ENCODE measurements around the gene SLC25A48. TPM values are rescaled to one million over a fixed set of nuclear protein-coding genes. Genes with fewer than 3 reads are reported as not detected.

The SLC25A48 gene
- total RNA-seq, 1 donor from 2014 or later = not detected

DNA sequence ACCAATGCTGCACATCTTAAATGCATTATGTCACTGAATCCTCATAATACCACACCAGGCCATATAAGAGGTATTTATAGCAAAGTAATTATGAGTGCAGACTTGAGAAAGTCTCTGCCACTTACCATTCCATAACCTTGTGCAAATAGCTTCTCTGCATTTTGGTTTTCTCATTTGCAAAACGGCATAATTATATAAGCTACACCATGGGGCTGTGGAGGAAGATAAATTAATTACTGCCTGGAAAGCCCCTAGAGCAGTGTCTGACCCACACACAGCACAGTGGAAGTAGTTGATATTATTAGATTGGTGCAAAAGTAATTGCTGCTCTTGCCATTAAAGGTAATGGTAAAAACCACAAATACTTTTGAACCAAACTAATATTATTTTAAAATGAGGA, 70.7 kb downstream of the SLC25A48 start:
- TF ChIP-seq, protein P1, sequence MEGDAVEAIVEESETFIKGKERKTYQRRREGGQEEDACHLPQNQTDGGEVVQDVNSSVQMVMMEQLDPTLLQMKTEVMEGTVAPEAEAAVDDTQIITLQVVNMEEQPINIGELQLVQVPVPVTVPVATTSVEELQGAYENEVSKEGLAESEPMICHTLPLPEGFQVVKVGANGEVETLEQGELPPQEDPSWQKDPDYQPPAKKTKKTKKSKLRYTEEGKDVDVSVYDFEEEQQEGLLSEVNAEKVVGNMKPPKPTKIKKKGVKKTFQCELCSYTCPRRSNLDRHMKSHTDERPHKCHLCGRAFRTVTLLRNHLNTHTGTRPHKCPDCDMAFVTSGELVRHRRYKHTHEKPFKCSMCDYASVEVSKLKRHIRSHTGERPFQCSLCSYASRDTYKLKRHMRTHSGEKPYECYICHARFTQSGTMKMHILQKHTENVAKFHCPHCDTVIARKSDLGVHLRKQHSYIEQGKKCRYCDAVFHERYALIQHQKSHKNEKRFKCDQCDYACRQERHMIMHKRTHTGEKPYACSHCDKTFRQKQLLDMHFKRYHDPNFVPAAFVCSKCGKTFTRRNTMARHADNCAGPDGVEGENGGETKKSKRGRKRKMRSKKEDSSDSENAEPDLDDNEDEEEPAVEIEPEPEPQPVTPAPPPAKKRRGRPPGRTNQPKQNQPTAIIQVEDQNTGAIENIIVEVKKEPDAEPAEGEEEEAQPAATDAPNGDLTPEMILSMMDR (conservative IDR thresholded peaks at IDR 0.05; ENCODE audit: low read depth, low read length) = no peak
- H3K4me3 ChIP-seq (ENCODE audit: low read depth, low read length) = no peak overlapping the region
- DNase-seq (ENCODE audit: low read depth) = no peak

DNA sequence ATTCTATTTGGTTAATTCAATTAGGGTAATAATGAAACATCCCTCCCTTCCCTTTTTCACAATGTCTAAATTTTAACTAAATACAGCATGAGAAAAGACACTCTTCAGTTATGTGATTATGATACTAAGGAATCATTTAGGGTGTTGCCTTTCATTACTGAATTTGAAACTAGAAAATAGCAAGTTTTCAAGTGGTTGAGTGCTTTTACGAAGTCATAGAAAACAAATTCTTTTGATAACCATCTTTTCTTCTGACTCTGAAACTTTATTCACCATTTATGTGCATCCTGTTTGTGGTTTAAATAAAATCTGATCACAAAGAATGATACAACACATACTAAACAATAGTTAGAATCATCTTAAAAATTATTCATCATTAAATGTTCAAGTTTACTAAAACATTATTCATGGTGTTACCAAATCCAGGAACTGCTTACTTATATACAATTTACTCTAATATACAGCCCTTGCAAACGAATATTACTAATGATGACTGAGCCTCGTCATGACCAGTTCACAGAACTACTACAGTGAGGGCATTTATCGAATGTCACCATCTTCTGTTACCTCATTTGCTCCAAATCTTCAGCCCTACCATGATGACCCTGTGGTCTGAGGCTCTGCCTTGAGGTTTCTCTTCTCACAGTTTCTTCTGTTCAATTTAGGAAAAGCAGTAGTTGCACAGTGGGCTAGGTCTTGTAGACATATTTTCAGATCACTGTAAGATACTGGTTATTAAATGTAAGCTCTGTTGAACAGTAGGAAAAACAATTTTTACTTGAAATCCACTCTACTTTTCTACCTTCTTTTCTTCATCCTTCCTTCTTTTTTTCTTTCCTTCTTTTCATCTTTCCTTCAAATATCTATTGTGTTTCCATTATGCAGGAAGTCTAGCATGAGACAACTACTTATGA, 79.5 kb downstream of the SLC25A48 start:
- no peak for DNase-seq (ENCODE audit: low read depth)
- TF ChIP-seq, protein P1 (conservative IDR thresholded peaks at IDR 0.05; ENCODE audit: low read depth, low read length) = no peak
- no peak overlapping the region for H3K4me3 ChIP-seq (ENCODE audit: low read depth, low read length)

- no peak overlapping the region for H3K4me3 ChIP-seq (ENCODE audit: low read depth, low read length)
- TF ChIP-seq, protein P1 (conservative IDR thresholded peaks at IDR 0.05; ENCODE audit: low read depth, low read length) = no peak
- no peak for DNase-seq (ENCODE audit: low read depth)
Measured at GRCh38 chr5:135915466-135916001, 81.1 kb downstream of the SLC25A48 start.

GRCh38 chr5:135916638-135917263, 82.3 kb downstream of the SLC25A48 start:
- DNase-seq (ENCODE audit: low read depth) = no peak
- TF ChIP-seq, protein P1 (conservative IDR thresholded peaks at IDR 0.05; ENCODE audit: low read depth, low read length) = no peak
- H3K4me3 ChIP-seq (ENCODE audit: low read depth, low read length) = no peak overlapping the region

DNA sequence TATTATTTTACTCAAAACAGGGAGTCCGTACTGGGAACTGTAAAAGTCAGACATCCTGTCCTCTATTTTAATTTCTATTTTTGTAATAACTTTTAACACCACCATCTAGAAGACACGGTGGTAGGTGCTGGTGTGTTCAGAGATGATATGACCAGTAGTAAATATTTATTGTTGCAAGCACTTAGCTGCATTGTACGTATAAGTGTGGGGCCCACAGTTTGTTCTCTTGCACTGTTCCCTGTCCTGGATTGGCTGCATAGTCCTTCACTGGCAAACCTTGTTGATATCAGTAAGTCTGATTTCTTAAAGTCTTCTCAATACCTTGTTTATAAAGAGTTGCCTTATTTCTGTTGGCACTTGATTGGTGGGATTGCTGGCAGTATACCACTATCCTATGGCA, 85.7 kb downstream of the SLC25A48 start:
- DNase-seq (ENCODE audit: low read depth) = no peak
- no peak overlapping the region for H3K4me3 ChIP-seq (ENCODE audit: low read depth, low read length)
- TF ChIP-seq, protein P1 (conservative IDR thresholded peaks at IDR 0.05; ENCODE audit: low read depth, low read length) = no peak

GRCh38 chr5:135921388-135921787, 86.9 kb downstream of the SLC25A48 start:
- no peak for DNase-seq (ENCODE audit: low read depth)
- TF ChIP-seq, protein P1 (conservative IDR thresholded peaks at IDR 0.05; ENCODE audit: low read depth, low read length) = no peak
- no peak overlapping the region for H3K4me3 ChIP-seq (ENCODE audit: low read depth, low read length)

All from epithelial cell of proximal tubule (primary cell).